GM12891 (cell line): Measurements from ENCODE around the gene CCDC97.

Experiments
- PAX5 ChIP-seq: IDR thresholded peaks from 2 replicates; pipeline ENCODE4 v1.6.1; 2011; ENCODE audit warnings: low read length, moderate library complexity, mild to moderate bottlenecking; ENCODE audit not compliant: insufficient read depth, severe bottlenecking
- POLR2A ChIP-seq: IDR thresholded peaks from 2 replicates; pipeline ENCODE4 v1.6.1; 2011; ENCODE audit warnings: low read depth, low read length, control low read depth
- POLR2AphosphoS5 ChIP-seq: IDR thresholded peaks from 2 replicates; pipeline ENCODE4 v1.6.1; 2011; ENCODE audit warnings: low read depth, low read length, control low read depth
- POU2F2 ChIP-seq: IDR thresholded peaks from 2 replicates; pipeline ENCODE4 v1.6.1; 2011; ENCODE audit warnings: low read depth, mild to moderate bottlenecking, control low read depth, low read length, moderate library complexity
- SPI1 ChIP-seq: IDR thresholded peaks from 2 replicates; pipeline ENCODE4 v1.6.1; 2011; ENCODE audit warnings: low read depth, low read length, control low read depth
- TAF1 ChIP-seq: IDR thresholded peaks from 2 replicates; pipeline ENCODE4 v1.6.1; 2011; ENCODE audit warnings: low read depth, low read length, control low read depth

DNA sequence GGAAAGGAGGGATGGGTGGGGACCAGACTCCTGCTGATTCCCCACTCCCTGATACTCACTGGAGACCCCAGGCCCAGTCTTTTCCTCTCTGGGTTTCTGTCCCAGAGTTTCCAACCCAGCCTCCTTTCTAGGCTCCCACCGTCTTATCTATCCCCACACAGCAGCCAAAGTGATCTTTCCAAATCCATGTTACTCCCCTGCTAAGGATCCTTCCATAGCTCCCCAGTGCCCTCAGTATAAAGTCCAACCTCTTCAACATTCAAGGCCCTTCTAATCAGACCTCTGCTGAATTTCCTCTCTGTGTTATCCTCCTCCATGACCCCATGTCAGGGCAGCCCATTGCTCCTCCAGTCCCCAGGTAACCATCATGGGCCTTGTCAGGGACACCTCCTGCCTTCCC is 45.1 kb downstream of the CCDC97 start:
- TF ChIP-seq POLR2A = no peak
- no peak for TF ChIP-seq SPI1
- no peak for TF ChIP-seq POLR2AphosphoS5
- no peak for TF ChIP-seq TAF1
- TF ChIP-seq POU2F2 = no peak
- TF ChIP-seq PAX5 = no peak
